ENCODE measurements around the gene LRMDA.

The LRMDA gene

GRCh38 chr10:76138906-76139305, 707.5 kb downstream of the LRMDA start:
- CTCF ChIA-PET = interaction anchor here (1.5 kb wide), 1 partner anchor 164 kb away, joined by 3 read pairs; no protein-coding TSS in a partner anchor
- Histone ChIP-seq H3K4me1 (ENCODE audit: control insufficient read depth, insufficient read depth, low read length) (no peaks in the 10 kb centered on the region), H3K27ac (ENCODE audit: extremely low read depth, low read depth, low read length) (no peak overlapping the region), H3K9me3 (ENCODE audit: control insufficient read depth, insufficient read depth, low read depth, low read length) (no peaks in the 10 kb centered on the region), H3K36me3 (ENCODE audit: control insufficient read depth in 2 of 2, insufficient read depth in 1 of 2, low read length in 2 of 2) (no peaks in the 10 kb centered on the region), H3K4me3 (ENCODE audit: low read depth, low read length) (no peak overlapping the region)
- no peak for TF ChIP-seq HOXD13 (CRISPR knock-in tag; IDR thresholded peaks at IDR 0.05; ENCODE audit: borderline replicate concordance)
- POLR2A ChIA-PET = no interaction called here

GRCh38 chr10:76139431-76139830, 708.0 kb downstream of the LRMDA start:
- Histone ChIP-seq H3K4me1 (ENCODE audit: control insufficient read depth, insufficient read depth, low read length) (no peaks in the 10 kb centered on the region), H3K9me3 (ENCODE audit: control insufficient read depth, insufficient read depth, low read depth, low read length) (no peaks in the 10 kb centered on the region), H3K27ac (ENCODE audit: extremely low read depth, low read depth, low read length) (no peak overlapping the region), H3K4me3 (ENCODE audit: low read depth, low read length) (no peak overlapping the region), H3K36me3 (ENCODE audit: control insufficient read depth in 2 of 2, insufficient read depth in 1 of 2, low read length in 2 of 2) (no peaks in the 10 kb centered on the region)
- ChIA-PET CTCF (interaction anchor here (1.5 kb wide), 1 partner anchor 164 kb away, joined by 3 read pairs; no protein-coding TSS in a partner anchor), POLR2A (no interaction called here)
- TF ChIP-seq ZNF626 (tag by site-specific recombination; IDR thresholded peaks at IDR 0.05) = no peak
- TF ChIP-seq ZNF239 (tag by site-specific recombination; IDR thresholded peaks at IDR 0.05) = no peak
- TF ChIP-seq ZNF18 (tag by site-specific recombination; IDR thresholded peaks at IDR 0.05) = no peak
- TF ChIP-seq ZNF214 (tag by site-specific recombination; IDR thresholded peaks at IDR 0.05; ENCODE audit: borderline replicate concordance) = no peak
- no peak for TF ChIP-seq GLIS1 (tag by site-specific recombination; IDR thresholded peaks at IDR 0.05)
- TF ChIP-seq ZBTB7A (tag by site-specific recombination; IDR thresholded peaks at IDR 0.05; ENCODE audit: low read depth) = no peak
- no peak for TF ChIP-seq ZNF354C (tag by site-specific recombination; IDR thresholded peaks at IDR 0.05; ENCODE audit: borderline replicate concordance, low read depth)
- TF ChIP-seq ZNF610 (tag by site-specific recombination; IDR thresholded peaks at IDR 0.05; ENCODE audit: borderline replicate concordance) = no peak
- no peak for TF ChIP-seq PBX3 (CRISPR knock-in tag; IDR thresholded peaks at IDR 0.05)
- no peak for TF ChIP-seq KLF17 (tag by site-specific recombination; IDR thresholded peaks at IDR 0.05)

- Histone ChIP-seq H3K9me3 (ENCODE audit: control insufficient read depth, insufficient read depth, low read depth, low read length) (no peaks in the 10 kb centered on the region), H3K4me1 (ENCODE audit: control insufficient read depth, insufficient read depth, low read length) (no peaks in the 10 kb centered on the region), H3K27ac (ENCODE audit: extremely low read depth, low read depth, low read length) (no peak overlapping the region), H3K36me3 (ENCODE audit: control insufficient read depth in 2 of 2, insufficient read depth in 1 of 2, low read length in 2 of 2) (no peaks in the 10 kb centered on the region), H3K4me3 (ENCODE audit: low read depth, low read length) (no peak overlapping the region)
- ChIA-PET CTCF (no interaction called here), POLR2A (no interaction called here)
- TF ChIP-seq ZNF10 (tag by site-specific recombination; IDR thresholded peaks at IDR 0.05) = no peak
- no peak for TF ChIP-seq KLF9 (tag by site-specific recombination; IDR thresholded peaks at IDR 0.05; ENCODE audit: low read depth)
- no peak for TF ChIP-seq GLIS1 (tag by site-specific recombination; IDR thresholded peaks at IDR 0.05)
- TF ChIP-seq ZFP3 (tag by site-specific recombination; IDR thresholded peaks at IDR 0.05; ENCODE audit: low read depth) = no peak
- no peak for TF ChIP-seq ZNF768 (tag by site-specific recombination; IDR thresholded peaks at IDR 0.05)
- no peak for TF ChIP-seq ZNF76 (tag by site-specific recombination; IDR thresholded peaks at IDR 0.05; ENCODE audit: borderline replicate concordance, low read depth)
- TF ChIP-seq ZNF473 (tag by site-specific recombination; IDR thresholded peaks at IDR 0.05) = no peak
- no peak for TF ChIP-seq ZNF585B (tag by site-specific recombination; IDR thresholded peaks at IDR 0.05)
- TF ChIP-seq ZNF600 (tag by site-specific recombination; IDR thresholded peaks at IDR 0.05) = no peak
- no peak for TF ChIP-seq ZNF639 (tag by site-specific recombination; IDR thresholded peaks at IDR 0.05)
- no peak for TF ChIP-seq ZNF146 (tag by site-specific recombination; IDR thresholded peaks at IDR 0.05)
- TF ChIP-seq TCF7L2 (IDR thresholded peaks at IDR 0.05; ENCODE audit: borderline replicate concordance, low read depth, low read length) = no peak
- TF ChIP-seq ZNF138 (tag by site-specific recombination; IDR thresholded peaks at IDR 0.05; ENCODE audit: borderline replicate concordance) = no peak
Observed at GRCh38 chr10:76141376-76141775, 710.0 kb downstream of the LRMDA start.
